Osteoblast (primary cell): ENCODE results near the gene LOXL3. TPM values are rescaled to one million over a fixed set of nuclear protein-coding genes. Genes with fewer than 3 reads are reported as not detected.

Experiments used
- DNase-seq: peaks from one replicate; pipeline ENCODE4 v3.0.0; 2011; ENCODE audit warnings: low spot score, mixed read lengths; ENCODE audit not compliant: insufficient read length; ENCODE audit errors: missing footprints
- H2AFZ ChIP-seq: 2 replicates; pipeline ENCODE4 v1.6.0; 2011; ENCODE audit warnings: mild to moderate bottlenecking, low read length
- H3K27ac ChIP-seq: 2 replicates; pipeline ENCODE4 v1.5.1; 2011; ENCODE audit warnings: mild to moderate bottlenecking, low read depth, low read length, moderate library complexity
- H3K27me3 ChIP-seq: 2 replicates; pipeline ENCODE4 v1.6.0; 2012; ENCODE audit warnings: mild to moderate bottlenecking, control low read depth, inconsistent platforms, low read length, moderate library complexity; ENCODE audit not compliant: insufficient read depth
- H3K36me3 ChIP-seq: 2 replicates; pipeline ENCODE4 v1.5.1; 2011; ENCODE audit warnings: mild to moderate bottlenecking, low read length, control low read depth, moderate library complexity; ENCODE audit not compliant: insufficient read depth
- H3K4me1 ChIP-seq: 2 replicates; pipeline ENCODE4 v1.5.1; 2011; ENCODE audit warnings: mild to moderate bottlenecking, low read length, control low read depth, moderate library complexity; ENCODE audit not compliant: insufficient read depth
- H3K4me2 ChIP-seq: 2 replicates; pipeline ENCODE4 v1.6.0; 2011; ENCODE audit warnings: mild to moderate bottlenecking, low read length; ENCODE audit not compliant: insufficient read depth
- H3K4me3 ChIP-seq: fragments of 200-600 bp; sonication (generic); 3 replicates; pipeline ENCODE4 v1.5.1; 2012; ENCODE audit warnings: mild to moderate bottlenecking, low read length, inconsistent platforms; ENCODE audit not compliant: insufficient read depth
- H3K79me2 ChIP-seq: 2 replicates; pipeline ENCODE4 v1.6.0; 2012; ENCODE audit warnings: mild to moderate bottlenecking, low read length, control low read depth, inconsistent platforms; ENCODE audit not compliant: insufficient read depth
- H3K9me3 ChIP-seq: 2 replicates; pipeline ENCODE4 v1.5.1; 2011; ENCODE audit warnings: low read depth, low read length, control low read depth
- H4K20me1 ChIP-seq: 2 replicates; pipeline ENCODE4 v1.6.0; 2012; ENCODE audit warnings: mild to moderate bottlenecking, low read length, control low read depth; ENCODE audit not compliant: insufficient read depth
- CTCF ChIP-seq: IDR thresholded peaks from 2 replicates; pipeline ENCODE4 v1.5.1; 2011; ENCODE audit warnings: mild to moderate bottlenecking, low read depth, low read length, moderate library complexity; ENCODE audit errors: extremely low read depth
- total RNA-seq: library from RNA; depleted of rRNA; stranded (reverse); fragments of >200 nt; gene quantifications from 2 replicates; pipeline ENCODE4 v1.2.3, GENCODE V29; 2012

The LOXL3 gene
- total RNA-seq, 1 donor, result 97.4 TPM

GRCh38 chr2:74524005-74524404 lies 29.7 kb downstream of the LOXL3 start:
- Histone ChIP-seq H3K27ac (no peak overlapping the region), H3K36me3 (peaks cover 27% of the 10 kb centered on the region), H3K4me1 (peaks cover 12% of the 10 kb centered on the region), H2AFZ (no peak overlapping the region), H3K79me2 (peaks cover 20% of the 10 kb centered on the region), H3K27me3 (peaks cover 18% of the 10 kb centered on the region), H3K9me3 (no peaks in the 10 kb centered on the region), H4K20me1 (peaks cover 14% of the 10 kb centered on the region), H3K4me3 (no peak overlapping the region), H3K4me2 (no peak overlapping the region)
- no peak for TF ChIP-seq CTCF
- DNase-seq, result peak; percentile 22

- TF ChIP-seq CTCF, result no peak
- peak; percentile 68 for DNase-seq
- H3K4me2 ChIP-seq, result no peak overlapping the region
These were observed 31.2 kb downstream of the LOXL3 start for GRCh38 chr2:74522516-74522915.

GRCh38 chr2:74516650-74517049 lies 37.1 kb downstream of the LOXL3 start:
- no peaks in the 10 kb centered on the region for H3K79me2 ChIP-seq
- H3K36me3 ChIP-seq, result no peaks in the 10 kb centered on the region
- DNase-seq, result peak; percentile 43
- H3K9me3 ChIP-seq, result no peaks in the 10 kb centered on the region
- no peak overlapping the region for H3K4me2 ChIP-seq
- H4K20me1 ChIP-seq, result no peaks in the 10 kb centered on the region
- no peak overlapping the region for H3K4me3 ChIP-seq
- no peak overlapping the region for H3K27ac ChIP-seq
- H2AFZ ChIP-seq, result no peak overlapping the region
- TF ChIP-seq CTCF, result no peak
- peaks cover 88% of the 10 kb centered on the region for H3K27me3 ChIP-seq
- no peaks in the 10 kb centered on the region for H3K4me1 ChIP-seq

More at GRCh38 chr2:74522516-74522915, 31.2 kb downstream of the LOXL3 start:
- H3K27ac ChIP-seq, result no peak overlapping the region
- peaks cover 4% of the 10 kb centered on the region for H4K20me1 ChIP-seq
- H3K4me3 ChIP-seq, result no peak overlapping the region
- no peaks in the 10 kb centered on the region for H3K9me3 ChIP-seq
- peaks cover 19% of the 10 kb centered on the region for H3K36me3 ChIP-seq
- H3K79me2 ChIP-seq, result peaks cover 5% of the 10 kb centered on the region
- peaks cover 33% of the 10 kb centered on the region for H3K27me3 ChIP-seq
- no peaks in the 10 kb centered on the region for H3K4me1 ChIP-seq
- H2AFZ ChIP-seq, result no peak overlapping the region

DNA sequence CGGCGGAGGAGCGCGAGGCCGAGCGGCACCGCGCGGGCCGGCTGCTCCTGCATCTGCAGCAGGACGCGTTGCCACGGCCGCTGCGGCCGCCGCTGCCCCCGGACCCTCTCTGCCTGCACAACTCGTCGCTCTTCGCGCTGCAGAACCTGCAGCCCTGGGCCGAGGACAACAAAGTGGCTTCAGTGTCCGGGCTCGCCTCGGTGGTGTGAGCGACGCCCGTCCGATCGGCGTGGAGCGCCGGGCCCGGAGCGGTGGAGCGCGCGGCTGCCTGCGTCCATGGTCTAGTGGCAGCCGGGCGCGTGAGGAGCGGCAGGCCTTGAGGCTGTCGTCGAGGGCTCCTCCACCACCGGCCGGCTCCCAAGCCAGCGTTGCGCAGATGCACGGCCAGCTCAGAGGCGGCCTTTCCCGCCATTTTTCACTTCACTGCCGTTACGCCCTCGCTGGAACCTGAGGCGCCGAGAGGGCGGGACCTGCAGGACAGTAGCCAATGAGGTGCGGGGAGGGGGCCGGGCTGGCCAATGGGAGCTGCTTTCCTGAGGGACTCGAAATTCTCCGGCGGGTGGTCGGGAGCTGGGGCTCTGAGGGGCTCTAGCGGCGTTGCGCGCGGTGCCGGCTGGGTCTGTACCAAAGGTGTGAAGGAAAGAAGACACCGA lies 37.6 kb downstream of the LOXL3 start:
- DNase-seq, result peak; percentile 96
- H3K27ac ChIP-seq, result no peak overlapping the region
- H3K79me2 ChIP-seq, result no peaks in the 10 kb centered on the region
- H3K4me3 ChIP-seq, result peak overlapping the region; percentile 10
- H3K36me3 ChIP-seq, result no peaks in the 10 kb centered on the region
- H2AFZ ChIP-seq, result no peak overlapping the region
- no peaks in the 10 kb centered on the region for H3K9me3 ChIP-seq
- no peaks in the 10 kb centered on the region for H4K20me1 ChIP-seq
- peak overlapping the region; percentile 27 for H3K4me2 ChIP-seq
- peaks cover 5% of the 10 kb centered on the region for H3K4me1 ChIP-seq
- H3K27me3 ChIP-seq, result peaks cover 93% of the 10 kb centered on the region
- TF ChIP-seq CTCF, result no peak
